GM19351 (cell line): ENCODE measurements around the gene CDH20.

Experiments used
- ATAC-seq: cut with Tn5 transposase; IDR thresholded peaks from one replicate; pipeline ENCODE4 v1.9.1; 2021; ENCODE audit warnings: mild to moderate bottlenecking, moderate library complexity; ENCODE audit not compliant: unreplicated experiment

The CDH20 gene

DNA sequence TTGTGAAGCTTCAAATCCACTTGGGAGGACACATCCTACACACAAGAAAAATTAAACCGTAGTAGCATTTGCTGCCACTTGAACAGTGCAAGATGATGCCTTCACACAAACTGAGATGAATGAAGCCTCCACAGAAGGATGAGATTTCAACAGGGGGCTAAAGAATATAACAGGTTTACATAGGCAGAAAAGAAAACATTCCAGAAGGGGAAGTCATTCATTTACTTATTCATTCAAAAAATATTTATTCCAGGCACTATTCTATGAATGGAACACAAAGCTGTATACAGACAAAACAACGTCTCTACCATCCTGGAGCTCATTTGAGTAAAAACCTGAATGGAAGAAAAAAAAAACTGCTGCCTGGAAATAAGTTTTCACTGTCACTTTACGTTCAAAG lies 170.5 kb downstream of the CDH20 start:
- ATAC-seq = no peak

- no peak for ATAC-seq
Measured at GRCh38 chr18:61528961-61529360, 195.7 kb downstream of the CDH20 start.

DNA sequence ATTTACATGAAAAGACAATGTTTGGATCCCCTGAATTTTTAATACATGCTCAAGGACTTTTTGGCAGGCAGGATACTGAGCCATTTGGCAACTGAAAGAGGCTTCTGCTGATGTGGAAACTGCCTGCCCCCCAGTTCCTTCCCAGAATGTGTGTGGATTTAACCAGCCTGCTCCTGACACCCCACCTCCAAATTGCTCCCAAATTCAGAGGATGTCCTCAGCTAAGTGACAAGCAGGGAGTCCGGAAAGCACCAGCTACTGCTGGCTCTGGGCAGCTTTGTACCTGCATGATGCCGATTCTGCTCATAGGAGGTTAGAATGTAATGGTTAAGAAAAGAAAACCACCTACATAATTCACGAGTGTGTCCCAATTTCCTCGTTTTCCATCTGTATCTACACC lies 197.5 kb downstream of the CDH20 start:
- ATAC-seq = no peak

GRCh38 chr18:61531182-61531581 lies 198.0 kb downstream of the CDH20 start:
- no peak for ATAC-seq

- ATAC-seq = no peak
Measured at GRCh38 chr18:61531891-61532290, 198.7 kb downstream of the CDH20 start.

DNA sequence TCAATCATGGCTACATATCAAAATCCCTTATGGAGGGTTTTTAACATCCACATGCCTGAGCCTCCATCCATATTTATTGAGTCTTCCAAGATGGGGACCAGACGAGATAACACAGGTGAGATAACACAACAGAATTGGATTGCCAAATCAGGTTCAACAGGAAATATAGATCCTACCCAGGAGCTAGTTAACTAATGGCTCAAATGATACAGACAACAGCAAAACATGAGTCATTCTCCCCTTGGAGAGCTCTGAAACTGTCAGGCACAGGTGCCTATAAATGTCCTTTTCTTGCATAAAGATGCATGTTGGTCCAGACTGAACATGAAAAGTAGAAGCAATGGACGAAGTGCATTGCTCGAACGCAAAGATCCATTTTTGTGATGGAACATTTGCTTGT lies 202.2 kb downstream of the CDH20 start:
- no peak for ATAC-seq

DNA sequence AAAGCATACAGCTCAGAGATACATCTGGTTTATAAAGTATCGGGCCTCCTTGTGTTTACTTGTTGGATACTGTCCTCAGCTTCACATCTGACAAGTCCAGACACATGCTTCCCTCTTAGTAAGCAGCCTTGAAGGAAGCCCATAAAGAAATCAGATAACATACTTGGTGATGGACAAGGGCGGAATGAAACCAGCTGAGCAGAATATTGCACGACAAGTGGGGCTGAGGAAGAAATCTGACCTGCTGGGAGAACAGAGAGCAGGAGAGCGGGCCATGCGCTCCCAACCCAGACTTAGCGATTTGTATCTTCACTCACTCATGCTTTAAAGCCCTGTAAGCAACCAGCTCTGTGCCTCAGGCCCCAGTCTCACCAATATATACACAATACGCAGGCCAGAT lies 208.4 kb downstream of the CDH20 start:
- ATAC-seq = no peak

- no peak for ATAC-seq
Measured at GRCh38 chr18:61542596-61542995, 209.4 kb downstream of the CDH20 start.

- no peak for ATAC-seq
Measured at GRCh38 chr18:61543518-61543917, 210.3 kb downstream of the CDH20 start.

DNA sequence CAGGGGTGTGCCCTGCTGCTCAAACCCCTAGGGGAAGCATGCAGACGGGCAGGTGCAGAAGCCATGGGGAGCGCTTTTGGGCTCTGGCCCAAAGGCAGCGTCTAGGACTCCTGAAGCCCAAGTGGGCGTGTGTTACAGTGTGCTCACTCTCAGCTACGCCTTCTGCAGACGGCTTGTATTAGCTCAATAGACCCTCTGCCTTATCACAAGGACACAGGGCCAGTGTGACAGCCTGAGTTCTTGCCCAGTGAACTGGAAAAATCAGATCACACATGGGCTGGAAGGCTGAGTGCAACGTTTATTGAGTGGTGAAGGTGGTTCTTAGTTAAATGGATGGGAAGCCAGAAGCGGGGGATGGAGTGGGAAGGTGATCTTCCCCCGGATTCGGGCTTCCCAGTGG lies 210.9 kb downstream of the CDH20 start:
- no peak for ATAC-seq

- no peak for ATAC-seq
Measured at GRCh38 chr18:61545281-61546245, 212.3 kb downstream of the CDH20 start.

GRCh38 chr18:61546590-61546989 lies 213.4 kb downstream of the CDH20 start:
- ATAC-seq = no peak

DNA sequence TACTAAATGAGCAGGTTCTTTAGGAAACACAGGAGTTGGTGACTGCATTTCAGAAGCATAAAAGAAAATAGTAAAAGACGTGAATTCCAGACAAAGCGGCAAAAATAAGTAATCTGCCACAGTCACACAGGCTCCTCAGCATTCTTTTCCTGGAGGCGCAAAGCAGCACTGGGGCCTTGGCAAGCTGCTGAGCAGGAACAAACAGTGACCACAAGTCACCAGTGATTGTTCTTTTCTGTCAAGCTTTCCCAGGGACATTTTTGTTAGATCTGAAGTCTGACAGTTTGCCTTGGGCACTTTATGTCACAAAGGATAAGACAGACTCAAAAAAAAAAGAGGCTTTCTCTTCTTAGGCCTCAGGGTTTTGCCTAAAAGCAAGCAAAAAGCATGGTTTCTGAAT lies 216.2 kb downstream of the CDH20 start:
- no peak for ATAC-seq

DNA sequence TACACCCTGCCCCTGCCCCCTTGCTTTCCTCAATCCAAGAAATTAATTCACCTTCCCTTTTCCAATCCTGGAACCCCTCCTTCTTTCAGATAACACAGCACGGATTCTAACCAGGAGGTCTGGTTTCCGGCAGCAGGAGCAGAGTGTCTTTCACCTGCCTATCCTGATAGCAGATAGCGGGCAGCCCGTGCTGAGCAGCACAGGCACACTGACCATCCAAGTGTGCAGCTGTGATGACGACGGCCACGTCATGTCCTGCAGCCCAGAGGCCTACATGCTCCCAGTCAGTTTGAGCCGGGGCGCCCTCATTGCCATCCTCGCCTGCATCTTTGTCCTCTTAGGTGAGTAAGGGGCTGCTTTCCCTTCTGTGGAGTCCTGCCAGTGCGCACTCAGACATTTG lies 216.7 kb downstream of the CDH20 start:
- no peak for ATAC-seq

- peak; percentile 91 for ATAC-seq
Measured at GRCh38 chr18:61551586-61551985, 218.4 kb downstream of the CDH20 start.

GRCh38 chr18:61553045-61553659 lies 219.9 kb downstream of the CDH20 start:
- no peak for ATAC-seq

- no peak for ATAC-seq
Measured at GRCh38 chr18:61554117-61554776, 221.0 kb downstream of the CDH20 start.

- no peak for ATAC-seq
Measured at GRCh38 chr18:61554946-61555361, 221.7 kb downstream of the CDH20 start.

GRCh38 chr18:61556316-61556715 lies 223.1 kb downstream of the CDH20 start:
- no peak for ATAC-seq

- ATAC-seq = no peak
Measured at GRCh38 chr18:61556862-61557261, 223.6 kb downstream of the CDH20 start.

- ATAC-seq = no peak
Measured at GRCh38 chr18:61569176-61569892, 236.1 kb downstream of the CDH20 start.
